GM21825 (cell line): Measurements from ENCODE around the gene RPN2.

Source experiments
- ATAC-seq: cut with Tn5 transposase; IDR thresholded peaks from one replicate; pipeline ENCODE4 v1.9.1; 2021; ENCODE audit warnings: mild to moderate bottlenecking, moderate library complexity; ENCODE audit not compliant: unreplicated experiment

Gene RPN2

DNA sequence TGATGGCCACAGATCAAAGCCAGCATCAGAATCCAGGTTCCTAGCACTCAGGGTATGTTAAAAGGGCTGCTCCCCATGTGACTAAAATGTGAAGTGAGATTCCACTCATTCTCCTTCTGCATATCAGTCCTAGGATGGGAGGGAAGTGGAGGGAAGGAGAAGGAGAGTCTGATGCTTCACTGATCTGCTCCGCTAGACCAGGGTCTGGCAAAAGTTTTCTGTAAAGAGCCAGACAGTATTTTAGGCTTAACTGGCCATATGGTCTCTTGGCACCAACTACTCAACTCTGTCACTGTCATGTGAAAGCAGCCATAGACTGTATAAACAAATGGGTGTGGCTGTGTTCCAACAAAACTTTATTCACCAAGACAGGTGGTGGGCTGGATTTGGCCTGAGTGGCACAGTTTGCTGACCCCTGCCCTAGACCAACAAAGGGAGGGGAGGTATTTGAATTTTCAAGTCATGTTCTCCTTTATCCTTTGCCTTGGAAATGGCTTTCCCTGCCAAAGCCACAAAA lies 59.9 kb downstream of the RPN2 start:
- no peak for ATAC-seq

GRCh38 chr20:37240337-37241067 lies 61.4 kb downstream of the RPN2 start:
- no peak for ATAC-seq

DNA sequence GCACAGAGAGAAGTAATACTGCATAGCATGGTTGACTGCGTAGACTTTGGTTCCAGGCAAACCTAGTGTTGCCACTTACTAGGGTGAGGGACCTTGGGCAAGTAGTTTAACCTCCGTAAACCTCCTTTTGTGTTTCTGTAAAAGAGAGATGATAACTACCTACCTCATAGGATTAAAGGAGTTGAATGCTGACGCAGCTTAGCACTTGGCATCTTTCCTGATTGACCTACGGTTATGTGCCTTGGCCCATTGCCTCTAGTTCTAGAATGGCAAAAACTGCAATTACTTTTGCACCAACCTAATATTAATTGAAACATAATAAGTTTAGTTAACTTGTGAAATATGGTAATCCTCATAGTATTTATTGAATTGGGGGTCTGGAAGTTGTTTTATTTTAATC lies 63.4 kb downstream of the RPN2 start:
- ATAC-seq, result no peak

DNA sequence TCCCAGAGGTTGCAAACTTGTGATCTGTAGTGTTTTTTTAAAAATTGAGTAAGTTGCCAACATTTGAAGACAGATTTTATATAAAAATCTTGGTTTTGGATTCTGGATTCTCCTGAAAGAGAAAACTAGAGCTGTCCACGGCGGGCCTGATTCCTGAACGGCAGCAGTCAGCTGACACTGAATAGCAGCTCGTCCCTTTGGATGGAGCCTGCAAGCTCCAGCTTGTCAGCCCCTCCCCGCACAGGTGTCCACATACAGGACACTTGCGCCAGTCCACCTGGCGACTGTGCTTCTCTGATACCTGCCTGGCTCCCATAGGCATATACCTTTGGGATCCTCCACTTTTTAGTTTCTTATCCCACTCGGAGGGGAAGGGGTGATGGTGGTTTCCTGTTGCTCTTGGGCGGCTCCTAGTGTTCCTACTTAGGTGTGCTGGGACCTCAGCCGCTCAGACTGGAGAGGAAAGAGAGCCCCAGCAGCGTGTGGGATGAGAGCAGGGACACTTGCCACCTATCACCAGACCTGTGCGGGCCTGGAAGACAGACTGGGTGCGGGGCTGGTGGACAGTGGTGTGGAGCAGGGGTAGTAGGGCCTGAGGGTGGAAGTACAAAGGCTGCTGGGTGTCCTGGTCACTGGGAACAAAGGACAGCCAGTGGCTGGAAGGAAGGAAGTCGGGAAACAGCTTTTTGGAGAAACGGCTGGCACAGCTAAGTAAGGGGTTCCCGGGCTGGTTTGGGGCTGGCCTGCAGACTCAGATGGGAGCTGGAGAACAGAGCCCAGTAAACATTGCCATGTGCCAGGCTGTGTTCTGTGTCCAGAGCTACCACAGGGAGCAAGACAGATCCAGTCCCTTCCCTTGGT lies 64.2 kb downstream of the RPN2 start:
- no peak for ATAC-seq

GRCh38 chr20:37243937-37244571 lies 64.9 kb downstream of the RPN2 start:
- no peak for ATAC-seq

- ATAC-seq, result no peak
Measured at GRCh38 chr20:37244572-37244957, 65.4 kb downstream of the RPN2 start.

- ATAC-seq, result no peak
Measured at GRCh38 chr20:37245216-37246150, 66.4 kb downstream of the RPN2 start.

- no peak for ATAC-seq
Measured at GRCh38 chr20:37246736-37247135, 67.6 kb downstream of the RPN2 start.

DNA sequence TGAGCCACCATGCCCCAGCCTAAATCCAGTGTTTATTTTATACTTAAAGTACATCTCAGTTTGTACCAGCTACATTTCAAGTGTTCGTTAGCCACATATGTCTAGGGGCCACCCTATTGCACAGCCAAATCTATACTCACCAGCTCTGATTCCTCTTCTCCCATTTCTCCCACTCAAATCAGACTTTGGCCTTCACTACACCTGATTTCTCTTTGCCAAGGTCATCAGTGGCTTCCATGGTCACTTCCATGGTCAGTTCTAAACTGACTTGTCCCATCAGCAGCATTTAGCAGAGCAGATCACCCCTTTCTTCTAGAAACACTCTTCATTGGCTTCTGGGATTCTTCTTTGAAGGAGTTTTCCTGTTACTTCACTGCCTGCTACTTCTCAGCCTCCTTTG lies 68.4 kb downstream of the RPN2 start:
- no peak for ATAC-seq

DNA sequence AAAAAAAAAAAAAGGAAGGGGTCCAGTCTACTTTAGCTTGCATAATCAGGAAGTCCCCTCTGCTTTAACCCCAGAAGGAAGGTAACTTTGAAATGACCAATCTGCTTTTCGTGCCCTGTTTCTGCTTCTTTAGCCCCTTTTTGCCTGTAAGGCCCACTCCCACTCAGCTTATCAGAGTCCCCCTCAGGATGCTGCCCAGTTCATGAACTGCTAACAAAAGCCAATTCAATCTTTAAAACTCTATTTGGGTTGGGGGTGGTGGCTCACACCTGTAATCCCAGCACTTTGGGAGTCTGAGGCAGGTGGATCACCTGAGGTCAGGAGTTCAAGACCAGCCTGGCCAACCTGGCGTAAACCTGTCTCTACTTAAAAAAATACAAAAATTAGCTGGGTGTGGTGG lies 70.2 kb downstream of the RPN2 start:
- no peak for ATAC-seq

DNA sequence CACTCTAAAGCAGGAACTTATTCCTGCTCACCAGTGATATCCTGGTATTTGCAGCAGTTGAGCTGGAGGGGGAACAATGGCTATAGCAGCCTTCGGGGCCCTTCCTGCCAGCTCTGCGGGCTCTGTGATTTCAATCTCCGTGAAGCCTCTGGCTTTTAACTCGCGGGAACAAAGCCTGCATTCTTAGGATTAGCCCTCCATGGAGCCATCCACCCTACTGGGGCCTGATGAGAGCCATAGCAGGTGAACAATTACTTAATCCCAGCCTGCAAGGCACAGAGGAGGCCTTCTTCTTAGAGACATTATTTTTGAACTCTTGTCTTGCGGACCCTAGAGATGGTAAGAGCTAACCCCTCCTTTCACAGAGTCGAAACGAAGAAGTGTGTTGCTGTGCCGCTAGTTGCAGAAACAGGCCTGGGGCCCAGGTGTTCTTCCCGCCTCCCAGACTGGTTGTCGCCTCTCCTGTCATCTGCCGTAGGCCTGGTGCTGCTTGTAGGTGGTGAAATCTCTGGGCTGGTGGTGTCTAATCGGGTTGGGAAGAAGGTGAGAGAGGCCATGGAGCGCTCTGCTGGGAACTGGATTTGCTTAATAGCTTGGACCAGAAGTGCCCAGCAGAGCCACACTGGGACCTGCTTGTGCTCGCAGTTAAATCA lies 72.8 kb downstream of the RPN2 start:
- ATAC-seq, result no peak

GRCh38 chr20:37253087-37253486 lies 74.0 kb downstream of the RPN2 start:
- no peak for ATAC-seq

DNA sequence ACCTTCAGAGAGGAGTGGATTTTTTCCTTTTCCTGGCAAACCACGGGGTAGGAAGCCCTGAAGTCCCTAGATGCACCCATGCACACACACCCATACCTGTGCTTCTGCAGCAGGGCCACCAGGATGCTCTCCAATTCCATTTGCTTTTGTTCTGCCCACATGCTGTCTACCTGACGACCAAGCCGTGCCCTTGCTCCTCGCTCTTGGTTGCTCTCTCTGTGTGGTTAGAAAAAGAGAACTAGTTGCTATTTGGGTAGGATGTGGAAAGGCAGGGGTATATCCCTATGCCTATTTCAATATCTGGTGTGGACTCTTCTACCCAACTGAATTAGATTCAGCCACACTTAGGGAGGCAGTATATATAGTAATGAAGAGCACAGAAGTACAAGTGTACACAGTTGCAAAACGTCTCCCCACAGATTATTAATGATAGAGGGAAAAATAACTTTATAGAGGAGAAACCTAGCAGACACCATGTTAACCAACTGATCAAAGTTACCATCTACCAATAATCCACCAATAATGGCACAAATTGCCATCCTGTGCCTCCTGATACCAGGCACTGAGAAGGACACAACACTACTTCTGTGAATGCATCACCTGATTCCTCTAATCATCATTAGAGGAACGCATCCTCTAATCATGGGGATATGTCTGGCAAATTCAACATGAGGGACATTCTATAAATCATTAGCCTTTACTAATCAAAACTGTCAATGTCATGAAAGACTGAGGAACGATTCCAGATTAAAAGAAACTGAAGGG lies 75.2 kb downstream of the RPN2 start:
- no peak for ATAC-seq

DNA sequence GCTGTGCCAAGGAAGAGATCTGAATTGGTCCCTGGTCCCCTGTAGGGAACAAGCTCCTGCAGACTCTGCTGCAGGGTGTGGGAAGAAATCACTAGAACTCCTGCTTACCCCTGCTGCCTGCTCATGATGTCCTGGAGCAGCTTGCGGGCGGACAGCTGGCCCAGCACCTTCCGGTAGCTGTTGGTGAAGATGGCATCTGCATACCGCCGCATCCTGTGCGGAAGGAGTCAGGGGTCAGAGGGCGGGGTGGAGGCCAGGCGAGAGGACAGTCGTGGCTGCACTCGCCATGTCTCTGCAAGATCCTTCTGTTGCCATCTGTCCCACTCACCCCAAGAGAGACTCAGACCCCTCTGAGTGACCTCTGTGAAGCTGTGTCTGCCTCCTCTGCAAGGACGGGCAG lies 77.2 kb downstream of the RPN2 start:
- no peak for ATAC-seq

DNA sequence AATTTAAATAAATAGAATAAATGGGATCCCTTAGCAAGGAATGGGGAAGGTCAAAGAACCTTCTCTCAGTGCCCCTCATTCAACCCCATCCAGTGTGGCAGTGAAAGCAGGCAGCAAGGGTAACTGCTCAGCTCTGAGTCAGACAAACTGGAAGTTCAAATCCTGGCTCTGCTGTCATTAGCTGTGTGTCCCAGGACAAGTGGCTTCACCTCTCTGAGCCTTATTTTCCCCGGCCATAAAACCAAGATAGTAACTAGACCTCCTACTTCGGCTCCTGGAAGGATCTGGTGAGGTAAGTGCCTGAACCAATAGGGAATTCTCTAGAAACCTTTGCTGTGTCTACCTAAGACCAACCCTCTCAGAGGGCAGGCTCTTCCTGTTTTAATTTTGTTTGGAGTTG lies 78.4 kb downstream of the RPN2 start:
- no peak for ATAC-seq

DNA sequence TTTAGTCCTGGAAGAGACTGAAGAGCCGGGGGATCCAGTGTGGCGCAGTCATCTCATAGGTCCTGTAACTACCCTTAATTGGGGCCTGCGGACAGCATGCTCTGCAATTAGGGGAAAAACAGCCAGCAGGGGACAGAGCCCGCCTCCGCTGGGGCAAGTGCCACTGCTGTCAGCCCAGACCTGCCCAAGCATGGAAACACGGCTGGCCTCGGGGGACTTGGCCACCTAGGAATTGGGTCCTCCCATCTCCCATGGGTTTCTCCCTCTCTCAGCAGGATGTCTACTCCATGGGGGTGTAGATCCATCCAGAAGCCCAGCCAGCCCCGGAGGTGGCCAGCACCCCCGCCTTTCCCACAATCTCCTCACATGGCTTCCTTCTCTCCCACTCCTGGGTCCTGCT lies 78.9 kb downstream of the RPN2 start:
- ATAC-seq, result no peak

DNA sequence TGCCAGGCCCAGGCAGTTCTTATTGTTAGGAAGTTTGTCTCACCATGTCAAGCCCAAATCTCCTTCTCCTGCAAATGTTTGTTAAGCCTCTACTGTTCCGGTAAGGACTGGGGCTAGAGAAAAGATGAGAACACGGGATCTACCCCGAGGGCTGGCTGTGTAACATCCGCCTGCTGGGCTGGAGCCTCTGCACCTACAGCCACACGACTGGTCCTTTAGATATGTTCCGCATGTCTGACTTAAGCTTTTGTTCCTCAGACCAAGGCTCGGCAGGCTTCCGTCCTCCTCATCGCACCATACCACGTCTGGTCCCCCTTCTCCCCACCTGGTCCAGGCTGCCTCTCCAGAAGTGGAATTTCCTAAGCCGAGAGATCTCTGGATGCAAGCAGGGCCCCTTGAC lies 79.9 kb downstream of the RPN2 start:
- no peak for ATAC-seq

DNA sequence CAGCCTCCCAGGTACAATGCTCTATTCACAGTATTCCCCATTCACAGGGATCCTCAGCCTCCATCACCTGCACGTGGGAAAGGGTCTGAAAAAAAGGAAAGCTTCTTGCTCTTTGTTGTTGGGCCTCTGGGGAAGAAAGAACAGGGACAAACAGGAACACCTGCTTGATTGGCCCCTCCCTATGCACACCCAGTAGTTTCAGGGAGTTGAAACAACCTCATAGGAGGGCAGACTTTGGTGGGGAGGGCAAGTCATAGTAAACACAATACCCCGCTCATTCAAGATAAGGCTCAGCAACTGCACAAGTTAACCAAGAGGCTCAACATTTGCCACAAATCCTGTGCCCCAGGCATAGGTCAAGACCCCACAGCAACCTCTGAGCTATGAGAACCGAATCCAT lies 80.7 kb downstream of the RPN2 start:
- no peak for ATAC-seq

GRCh38 chr20:37260923-37261322 lies 81.8 kb downstream of the RPN2 start:
- no peak for ATAC-seq
